Effector memory CD8-positive, alpha-beta T cell (primary cell): ENCODE measurements around the gene NF1.
A peak's percentile ranks its signal among the peaks of the same experiment; 100 is the strongest.

Source experiments
- ATAC-seq: fragments of 150-1000 bp; cut with Tn5 transposase; replicated peaks from 2 replicates; pipeline ENCODE4 v1.10.0; 2021; ENCODE audit warnings: mild to moderate bottlenecking, moderate library complexity
- DNase-seq, 3 experiments: peaks; one replicate each; pipeline ENCODE4 v3.0.0; 2021
- H3K27ac Mint-ChIP-seq, 2 donors: one replicate each; pipeline ENCODE4 v1.8.0; 2022; ENCODE audit warnings: mild to moderate bottlenecking in 2 of 2, mixed read lengths in 2 of 2, moderate library complexity in 2 of 2
- H3K27me3 Mint-ChIP-seq, 2 donors: one replicate each; pipeline ENCODE4 v1.8.0; 2022; ENCODE audit warnings: mixed read lengths in 2 of 2
- H3K36me3 Mint-ChIP-seq: one replicate; pipeline ENCODE4 v1.8.0; 2022; ENCODE audit warnings: mild to moderate bottlenecking, moderate library complexity, mixed read lengths; ENCODE audit not compliant: insufficient read depth
- H3K4me1 Mint-ChIP-seq, 2 donors: one replicate each; pipeline ENCODE4 v1.8.0; 2022; ENCODE audit warnings: low read depth in 2 of 2, mixed read lengths in 2 of 2
- H3K4me3 Mint-ChIP-seq, 2 donors: one replicate each; pipeline ENCODE4 v1.8.0; 2022; ENCODE audit warnings: mild to moderate bottlenecking in 2 of 2, mixed read lengths in 2 of 2, moderate library complexity in 2 of 2
- H3K9me3 Mint-ChIP-seq, 2 donors: one replicate each; pipeline ENCODE4 v1.8.0; 2022; ENCODE audit warnings: mixed read lengths in 2 of 2

Gene NF1

GRCh38 chr17:31392002-31392855 is 297.5 kb downstream of the NF1 start:
- Mint-ChIP-seq H3K27ac (no peak overlapping the region), H3K4me3 (peak overlapping the region; percentile 66 to 68), H3K9me3 (no peaks in the 10 kb centered on the region), H3K36me3 (no peaks in the 10 kb centered on the region), H3K4me1 (peaks cover 4 to 23% of the 10 kb centered on the region in 2 donors), H3K27me3 (peaks cover 50 to 75% of the 10 kb centered on the region in 2 donors)
- ATAC-seq (no peak), DNase-seq (no peak)

GRCh38 chr17:31392856-31393748 is 298.3 kb downstream of the NF1 start:
- Mint-ChIP-seq H3K27ac (no peak overlapping the region), H3K36me3 (no peaks in the 10 kb centered on the region), H3K27me3 (peaks cover 53 to 82% of the 10 kb centered on the region in 2 donors), H3K4me1 (peaks cover 4 to 23% of the 10 kb centered on the region in 2 donors), H3K9me3 (no peaks in the 10 kb centered on the region), H3K4me3 (peak overlapping the region; percentile 66 to 68)
- no peak for DNase-seq
- ATAC-seq: no peak

GRCh38 chr17:31393749-31394146 is 299.0 kb downstream of the NF1 start:
- H3K27me3 Mint-ChIP-seq: peaks cover 59 to 88% of the 10 kb centered on the region in 2 donors
- H3K27ac Mint-ChIP-seq: no peak overlapping the region
- ATAC-seq: no peak
- DNase-seq: no peak
- no peaks in the 10 kb centered on the region for H3K36me3 Mint-ChIP-seq
- peaks cover 4 to 23% of the 10 kb centered on the region in 2 donors for H3K4me1 Mint-ChIP-seq
- H3K4me3 Mint-ChIP-seq: peak overlapping the region; percentile 51 to 68
- H3K9me3 Mint-ChIP-seq: no peaks in the 10 kb centered on the region

GRCh38 chr17:31394544-31394943 is 299.8 kb downstream of the NF1 start:
- peak in 1 of 3 experiments; percentile 24 for DNase-seq
- peak; percentile 42 for ATAC-seq
- Mint-ChIP-seq H3K27ac (no peak overlapping the region), H3K4me1 (peaks cover 2 to 23% of the 10 kb centered on the region in 2 donors), H3K27me3 (peaks cover 58 to 84% of the 10 kb centered on the region in 2 donors), H3K4me3 (no peak overlapping the region), H3K36me3 (no peaks in the 10 kb centered on the region), H3K9me3 (no peaks in the 10 kb centered on the region)

GRCh38 chr17:31397256-31397939 is 302.6 kb downstream of the NF1 start:
- no peak for ATAC-seq
- Mint-ChIP-seq H3K27ac (no peak overlapping the region), H3K4me3 (no peak overlapping the region), H3K9me3 (no peaks in the 10 kb centered on the region), H3K36me3 (peaks cover 3% of the 10 kb centered on the region), H3K27me3 (peaks cover 48 to 76% of the 10 kb centered on the region in 2 donors), H3K4me1 (peaks cover 0 to 9% of the 10 kb centered on the region in 2 donors)
- DNase-seq: no peak

- H3K27me3 Mint-ChIP-seq: peaks cover 36 to 64% of the 10 kb centered on the region in 2 donors
- H3K27ac Mint-ChIP-seq: no peak overlapping the region
- H3K4me3 Mint-ChIP-seq: no peak overlapping the region
- no peak for DNase-seq
- H3K4me1 Mint-ChIP-seq: peaks cover 0 to 3% of the 10 kb centered on the region in 2 donors
- H3K36me3 Mint-ChIP-seq: peaks cover 3% of the 10 kb centered on the region
- no peaks in the 10 kb centered on the region for H3K9me3 Mint-ChIP-seq
- no peak for ATAC-seq
These were observed 303.9 kb downstream of the NF1 start for GRCh38 chr17:31398381-31399311.

GRCh38 chr17:31400481-31400950 is 305.7 kb downstream of the NF1 start:
- Mint-ChIP-seq H3K4me3 (no peak overlapping the region), H3K27ac (no peak overlapping the region), H3K36me3 (peaks cover 3% of the 10 kb centered on the region), H3K27me3 (peaks cover 23 to 45% of the 10 kb centered on the region in 2 donors), H3K4me1 (peaks cover 0 to 5% of the 10 kb centered on the region in 2 donors), H3K9me3 (no peaks in the 10 kb centered on the region)
- DNase-seq (no peak), ATAC-seq (no peak)

GRCh38 chr17:31401456-31402254 is 306.9 kb downstream of the NF1 start:
- Mint-ChIP-seq H3K4me3 (no peak overlapping the region), H3K4me1 (peaks cover 0 to 5% of the 10 kb centered on the region in 2 donors), H3K9me3 (no peaks in the 10 kb centered on the region), H3K27ac (no peak overlapping the region), H3K36me3 (peaks cover 3% of the 10 kb centered on the region), H3K27me3 (peaks cover 20 to 34% of the 10 kb centered on the region in 2 donors)
- ATAC-seq: no peak
- no peak for DNase-seq

GRCh38 chr17:31404028-31404949 is 309.5 kb downstream of the NF1 start:
- H3K27me3 Mint-ChIP-seq: peaks cover 5 to 13% of the 10 kb centered on the region in 2 donors
- ATAC-seq: no peak
- no peak overlapping the region for H3K4me3 Mint-ChIP-seq
- H3K9me3 Mint-ChIP-seq: no peaks in the 10 kb centered on the region
- DNase-seq: no peak
- H3K27ac Mint-ChIP-seq: peak overlapping the region; percentile 1 to 49
- H3K36me3 Mint-ChIP-seq: peaks cover 3% of the 10 kb centered on the region
- peaks cover 0 to 5% of the 10 kb centered on the region in 2 donors for H3K4me1 Mint-ChIP-seq

- Mint-ChIP-seq H3K4me1 (peaks cover 0 to 5% of the 10 kb centered on the region in 2 donors), H3K27ac (no peak overlapping the region), H3K27me3 (peaks cover 6 to 14% of the 10 kb centered on the region in 2 donors), H3K9me3 (no peaks in the 10 kb centered on the region), H3K36me3 (no peaks in the 10 kb centered on the region), H3K4me3 (no peak overlapping the region)
- ATAC-seq (no peak), DNase-seq (no peak)
These were observed 311.2 kb downstream of the NF1 start for GRCh38 chr17:31405890-31406371.

- no peak overlapping the region for H3K27ac Mint-ChIP-seq
- no peak overlapping the region for H3K4me3 Mint-ChIP-seq
- peaks cover 0 to 5% of the 10 kb centered on the region in 2 donors for H3K4me1 Mint-ChIP-seq
- H3K9me3 Mint-ChIP-seq: no peaks in the 10 kb centered on the region
- no peaks in the 10 kb centered on the region for H3K36me3 Mint-ChIP-seq
- peaks cover 9 to 20% of the 10 kb centered on the region in 2 donors for H3K27me3 Mint-ChIP-seq
- ATAC-seq (no peak), DNase-seq (no peak)
These were observed 313.8 kb downstream of the NF1 start for GRCh38 chr17:31408586-31408985.
